ENCODE measurements around the gene CNP.
A peak's percentile ranks its signal among the peaks of the same experiment; 100 is the strongest.
"Not testable (repeated sequence)": the region's sequence is repeated elsewhere in the genome, so short reads cannot be mapped to it uniquely, and the experiment has no call there.

CNP gene

GRCh38 chr17:42002175-42002791 is 35.7 kb downstream of the CNP start:
- Histone ChIP-seq H3K9ac (ENCODE audit: low read length) (no peak overlapping the region), H3K4me1 (ENCODE audit: control insufficient read depth, insufficient read depth, low read length) (peaks cover 39% of the 10 kb centered on the region), H3K4me3 (ENCODE audit: low read length) (no peak overlapping the region), H3K9me3 (ENCODE audit: control insufficient read depth, low read length) (no peaks in the 10 kb centered on the region), H3K36me3 (ENCODE audit: control insufficient read depth, insufficient read depth, low read length) (no peaks in the 10 kb centered on the region), H3K27me3 (ENCODE audit: control insufficient read depth, insufficient read depth, low read length) (no peaks in the 10 kb centered on the region)

DNA sequence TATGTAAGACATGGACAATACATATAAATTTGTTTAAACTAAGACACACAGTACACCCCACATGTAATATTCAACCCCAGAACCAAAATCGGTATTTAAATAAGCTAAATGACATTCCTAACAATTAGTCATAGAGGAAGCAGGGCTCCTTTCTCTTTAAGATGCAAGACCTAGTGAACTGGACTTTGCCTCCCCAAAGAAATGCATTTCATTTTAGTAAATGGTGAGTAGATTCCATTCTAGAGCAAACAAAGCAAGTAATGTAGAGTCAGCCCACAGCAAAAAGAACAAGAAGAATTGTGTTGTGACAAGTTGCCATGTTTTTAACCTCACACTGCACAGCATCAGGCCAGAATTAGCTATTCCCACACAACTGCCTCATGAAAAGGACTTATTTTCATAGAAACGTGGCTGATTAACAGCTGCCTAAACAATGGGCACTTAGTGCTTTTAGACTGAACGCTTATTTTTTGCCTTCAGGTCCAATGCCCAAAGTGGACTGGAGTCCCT is 36.3 kb downstream of the CNP start:
- Histone ChIP-seq H3K4me1 (ENCODE audit: control insufficient read depth, insufficient read depth, low read length) (peaks cover 39% of the 10 kb centered on the region), H3K9ac (ENCODE audit: low read length) (no peak overlapping the region), H3K4me3 (ENCODE audit: low read length) (no peak overlapping the region)

GRCh38 chr17:42005166-42005565 is 38.6 kb downstream of the CNP start:
- Histone ChIP-seq H3K4me1 (ENCODE audit: control insufficient read depth, insufficient read depth, low read length) (peaks cover 36% of the 10 kb centered on the region), H3K9ac (ENCODE audit: low read length) (no peak overlapping the region)

More for the DNA sequence above, 36.3 kb downstream of the CNP start:
- no peaks in the 10 kb centered on the region for H3K36me3 ChIP-seq (ENCODE audit: control insufficient read depth, insufficient read depth, low read length)
- no peaks in the 10 kb centered on the region for H3K9me3 ChIP-seq (ENCODE audit: control insufficient read depth, low read length)
- H3K27me3 ChIP-seq (ENCODE audit: control insufficient read depth, insufficient read depth, low read length) = no peaks in the 10 kb centered on the region

DNA sequence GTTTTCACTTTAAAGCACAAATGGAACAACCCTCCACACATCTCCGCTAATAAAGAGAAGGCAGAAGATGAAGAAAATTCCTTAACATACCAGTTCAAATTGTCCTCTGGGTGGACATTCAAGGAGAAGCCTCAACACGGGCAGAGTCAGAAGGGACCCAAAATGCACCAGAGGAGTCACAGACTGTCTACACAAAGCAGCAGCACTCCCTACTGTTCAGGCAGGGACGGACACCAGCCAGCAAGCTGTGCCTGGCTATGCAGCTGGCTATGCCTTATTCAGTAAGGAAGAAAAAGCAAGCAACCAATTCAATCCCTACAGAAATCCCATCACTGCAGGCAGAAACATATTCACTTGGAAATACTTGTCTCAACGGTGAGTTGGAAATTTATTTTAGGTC is 42.6 kb downstream of the CNP start:
- Histone ChIP-seq H3K4me1 (ENCODE audit: control insufficient read depth, insufficient read depth, low read length) (peaks cover 13% of the 10 kb centered on the region), H3K9ac (ENCODE audit: low read length) (no peak overlapping the region), H3K36me3 (ENCODE audit: control insufficient read depth, insufficient read depth, low read length) (no peaks in the 10 kb centered on the region), H3K4me3 (ENCODE audit: low read length) (no peak overlapping the region), H3K27me3 (ENCODE audit: control insufficient read depth, insufficient read depth, low read length) (no peaks in the 10 kb centered on the region), H3K9me3 (ENCODE audit: control insufficient read depth, low read length) (no peaks in the 10 kb centered on the region)

More at GRCh38 chr17:42005166-42005565, 38.6 kb downstream of the CNP start:
- Histone ChIP-seq H3K36me3 (ENCODE audit: control insufficient read depth, insufficient read depth, low read length) (no peaks in the 10 kb centered on the region), H3K27me3 (ENCODE audit: control insufficient read depth, insufficient read depth, low read length) (no peaks in the 10 kb centered on the region), H3K9me3 (ENCODE audit: control insufficient read depth, low read length) (no peaks in the 10 kb centered on the region), H3K4me3 (ENCODE audit: low read length) (no peak overlapping the region)

GRCh38 chr17:42010266-42010680 is 43.7 kb downstream of the CNP start:
- not testable (repeated sequence) for H3K27me3 ChIP-seq (ENCODE audit: control insufficient read depth, insufficient read depth, low read length); H3K4me1 ChIP-seq (ENCODE audit: control insufficient read depth, insufficient read depth, low read length); H3K36me3 ChIP-seq (ENCODE audit: control insufficient read depth, insufficient read depth, low read length); H3K9me3 ChIP-seq (ENCODE audit: control insufficient read depth, low read length); H3K9ac ChIP-seq (ENCODE audit: low read length); H3K4me3 ChIP-seq (ENCODE audit: low read length)

- H3K27me3 ChIP-seq (ENCODE audit: control insufficient read depth, insufficient read depth, low read length) = no peaks in the 10 kb centered on the region
- H3K9me3 ChIP-seq (ENCODE audit: control insufficient read depth, low read length) = no peaks in the 10 kb centered on the region
- H3K4me3 ChIP-seq (ENCODE audit: low read length) = no peak overlapping the region
- peaks cover 9% of the 10 kb centered on the region for H3K4me1 ChIP-seq (ENCODE audit: control insufficient read depth, insufficient read depth, low read length)
- no peaks in the 10 kb centered on the region for H3K36me3 ChIP-seq (ENCODE audit: control insufficient read depth, insufficient read depth, low read length)
- H3K9ac ChIP-seq (ENCODE audit: low read length) = no peak overlapping the region
Measured at GRCh38 chr17:42010898-42011516, 44.4 kb downstream of the CNP start.

- not testable (repeated sequence) for H3K9me3 ChIP-seq (ENCODE audit: control insufficient read depth, low read length); H3K36me3 ChIP-seq (ENCODE audit: control insufficient read depth, insufficient read depth, low read length); H3K27me3 ChIP-seq (ENCODE audit: control insufficient read depth, insufficient read depth, low read length); H3K9ac ChIP-seq (ENCODE audit: low read length); H3K4me3 ChIP-seq (ENCODE audit: low read length)
- peaks cover 15% of the 10 kb centered on the region for H3K4me1 ChIP-seq (ENCODE audit: control insufficient read depth, insufficient read depth, low read length)
Measured at GRCh38 chr17:42012363-42012762, 45.8 kb downstream of the CNP start.

DNA sequence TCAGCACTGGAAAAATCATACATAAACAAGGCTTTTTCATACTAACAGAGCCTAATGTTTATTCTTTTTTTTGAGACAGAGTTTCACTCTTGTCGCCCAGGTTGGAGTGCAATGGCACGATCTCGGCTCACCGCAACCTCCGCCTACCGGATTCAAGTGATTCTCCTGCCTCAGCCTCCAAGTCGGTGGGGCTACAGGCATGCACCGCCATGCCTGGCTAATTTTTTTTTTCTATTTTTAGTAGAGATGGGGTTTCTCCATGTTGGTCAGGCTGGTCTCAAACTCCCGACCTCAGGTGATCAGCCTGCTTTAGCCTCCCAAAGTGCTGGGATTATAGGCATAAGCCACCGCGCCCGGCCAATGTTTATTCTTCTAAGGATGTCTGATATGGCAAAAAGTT is 47.1 kb downstream of the CNP start:
- not testable (repeated sequence) for H3K36me3 ChIP-seq (ENCODE audit: control insufficient read depth, insufficient read depth, low read length); H3K27me3 ChIP-seq (ENCODE audit: control insufficient read depth, insufficient read depth, low read length); H3K9ac ChIP-seq (ENCODE audit: low read length); H3K4me3 ChIP-seq (ENCODE audit: low read length); H3K9me3 ChIP-seq (ENCODE audit: control insufficient read depth, low read length)
- peaks cover 23% of the 10 kb centered on the region for H3K4me1 ChIP-seq (ENCODE audit: control insufficient read depth, insufficient read depth, low read length)

- H3K27me3 ChIP-seq (ENCODE audit: control insufficient read depth, insufficient read depth, low read length) = no peaks in the 10 kb centered on the region
- H3K9me3 ChIP-seq (ENCODE audit: control insufficient read depth, low read length) = no peaks in the 10 kb centered on the region
- H3K9ac ChIP-seq (ENCODE audit: low read length) = peak overlapping the region; percentile 98
- H3K4me1 ChIP-seq (ENCODE audit: control insufficient read depth, insufficient read depth, low read length) = peaks cover 33% of the 10 kb centered on the region
- H3K4me3 ChIP-seq (ENCODE audit: low read length) = peak overlapping the region; percentile 88
- H3K36me3 ChIP-seq (ENCODE audit: control insufficient read depth, insufficient read depth, low read length) = no peaks in the 10 kb centered on the region
Measured at GRCh38 chr17:42016411-42016831, 49.8 kb downstream of the CNP start.

GRCh38 chr17:42016941-42017865 is 50.6 kb downstream of the CNP start, which contains the start of gene DNAJC7:
TSS of gene DNAJC7 (minus strand) at chr17:42017439. CDS start at chr17:42017416, 23 bp downstream.
- Histone ChIP-seq H3K27me3 (ENCODE audit: control insufficient read depth, insufficient read depth, low read length) (no peaks in the 10 kb centered on the region), H3K9ac (ENCODE audit: low read length) (peak within 1 kb of the TSS; percentile 98), H3K4me1 (ENCODE audit: control insufficient read depth, insufficient read depth, low read length) (peaks cover 33% of the 10 kb centered on the region), H3K36me3 (ENCODE audit: control insufficient read depth, insufficient read depth, low read length) (peaks cover 2% of the 10 kb centered on the region), H3K4me3 (ENCODE audit: low read length) (peak within 1 kb of the TSS; percentile 88), H3K9me3 (ENCODE audit: control insufficient read depth, low read length) (no peaks in the 10 kb centered on the region)

GRCh38 chr17:42017866-42018200 is 51.2 kb downstream of the CNP start:
- H3K27me3 ChIP-seq (ENCODE audit: control insufficient read depth, insufficient read depth, low read length) = no peaks in the 10 kb centered on the region
- peak overlapping the region; percentile 88 for H3K4me3 ChIP-seq (ENCODE audit: low read length)
- H3K4me1 ChIP-seq (ENCODE audit: control insufficient read depth, insufficient read depth, low read length) = peaks cover 29% of the 10 kb centered on the region
- no peaks in the 10 kb centered on the region for H3K9me3 ChIP-seq (ENCODE audit: control insufficient read depth, low read length)
- H3K9ac ChIP-seq (ENCODE audit: low read length) = peak overlapping the region; percentile 98
- peaks cover 8% of the 10 kb centered on the region for H3K36me3 ChIP-seq (ENCODE audit: control insufficient read depth, insufficient read depth, low read length)

DNA sequence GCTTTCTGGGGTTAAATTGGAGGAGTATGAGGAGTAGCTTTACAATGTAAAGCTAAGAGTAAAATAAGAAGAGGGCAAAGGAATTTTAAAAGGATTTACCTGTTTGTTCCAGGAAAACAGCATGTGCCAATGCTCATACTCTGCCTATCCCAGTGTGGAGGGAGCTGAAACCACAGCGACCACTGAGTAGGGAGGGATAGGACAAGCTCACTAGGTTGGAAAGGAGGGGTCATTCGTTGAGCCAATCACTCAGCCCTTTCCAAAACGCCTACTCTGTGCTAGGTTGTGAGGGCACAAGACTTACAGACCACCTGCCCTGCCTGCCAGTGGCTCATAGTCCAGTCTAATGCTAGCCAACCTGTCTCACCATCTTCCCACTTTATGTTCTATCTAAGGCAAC is 51.7 kb downstream of the CNP start:
- H3K9me3 ChIP-seq (ENCODE audit: control insufficient read depth, low read length) = no peaks in the 10 kb centered on the region
- no peaks in the 10 kb centered on the region for H3K27me3 ChIP-seq (ENCODE audit: control insufficient read depth, insufficient read depth, low read length)
- H3K9ac ChIP-seq (ENCODE audit: low read length) = peak overlapping the region; percentile 98
- H3K4me1 ChIP-seq (ENCODE audit: control insufficient read depth, insufficient read depth, low read length) = peaks cover 26% of the 10 kb centered on the region
- H3K36me3 ChIP-seq (ENCODE audit: control insufficient read depth, insufficient read depth, low read length) = peaks cover 8% of the 10 kb centered on the region
- H3K4me3 ChIP-seq (ENCODE audit: low read length) = no peak overlapping the region

Measured in mucosa of stomach (tissue), 1 donor.